GM18519 (cell line): Measurements from ENCODE around the gene TMC4.
"Not testable (repeated sequence)": the region's sequence is repeated elsewhere in the genome, so short reads cannot be mapped to it uniquely, and the experiment has no call there.

Experiments
- ATAC-seq: cut with Tn5 transposase; IDR thresholded peaks from one replicate; pipeline ENCODE4 v1.9.1; 2021; ENCODE audit warnings: mild to moderate bottlenecking, moderate library complexity; ENCODE audit not compliant: unreplicated experiment, low FRiP score

The TMC4 gene, protein sequence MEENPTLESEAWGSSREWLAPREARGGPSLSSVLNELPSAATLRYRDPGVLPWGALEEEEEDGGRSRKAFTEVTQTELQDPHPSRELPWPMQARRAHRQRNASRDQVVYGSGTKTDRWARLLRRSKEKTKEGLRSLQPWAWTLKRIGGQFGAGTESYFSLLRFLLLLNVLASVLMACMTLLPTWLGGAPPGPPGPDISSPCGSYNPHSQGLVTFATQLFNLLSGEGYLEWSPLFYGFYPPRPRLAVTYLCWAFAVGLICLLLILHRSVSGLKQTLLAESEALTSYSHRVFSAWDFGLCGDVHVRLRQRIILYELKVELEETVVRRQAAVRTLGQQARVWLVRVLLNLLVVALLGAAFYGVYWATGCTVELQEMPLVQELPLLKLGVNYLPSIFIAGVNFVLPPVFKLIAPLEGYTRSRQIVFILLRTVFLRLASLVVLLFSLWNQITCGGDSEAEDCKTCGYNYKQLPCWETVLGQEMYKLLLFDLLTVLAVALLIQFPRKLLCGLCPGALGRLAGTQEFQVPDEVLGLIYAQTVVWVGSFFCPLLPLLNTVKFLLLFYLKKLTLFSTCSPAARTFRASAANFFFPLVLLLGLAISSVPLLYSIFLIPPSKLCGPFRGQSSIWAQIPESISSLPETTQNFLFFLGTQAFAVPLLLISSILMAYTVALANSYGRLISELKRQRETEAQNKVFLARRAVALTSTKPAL

DNA sequence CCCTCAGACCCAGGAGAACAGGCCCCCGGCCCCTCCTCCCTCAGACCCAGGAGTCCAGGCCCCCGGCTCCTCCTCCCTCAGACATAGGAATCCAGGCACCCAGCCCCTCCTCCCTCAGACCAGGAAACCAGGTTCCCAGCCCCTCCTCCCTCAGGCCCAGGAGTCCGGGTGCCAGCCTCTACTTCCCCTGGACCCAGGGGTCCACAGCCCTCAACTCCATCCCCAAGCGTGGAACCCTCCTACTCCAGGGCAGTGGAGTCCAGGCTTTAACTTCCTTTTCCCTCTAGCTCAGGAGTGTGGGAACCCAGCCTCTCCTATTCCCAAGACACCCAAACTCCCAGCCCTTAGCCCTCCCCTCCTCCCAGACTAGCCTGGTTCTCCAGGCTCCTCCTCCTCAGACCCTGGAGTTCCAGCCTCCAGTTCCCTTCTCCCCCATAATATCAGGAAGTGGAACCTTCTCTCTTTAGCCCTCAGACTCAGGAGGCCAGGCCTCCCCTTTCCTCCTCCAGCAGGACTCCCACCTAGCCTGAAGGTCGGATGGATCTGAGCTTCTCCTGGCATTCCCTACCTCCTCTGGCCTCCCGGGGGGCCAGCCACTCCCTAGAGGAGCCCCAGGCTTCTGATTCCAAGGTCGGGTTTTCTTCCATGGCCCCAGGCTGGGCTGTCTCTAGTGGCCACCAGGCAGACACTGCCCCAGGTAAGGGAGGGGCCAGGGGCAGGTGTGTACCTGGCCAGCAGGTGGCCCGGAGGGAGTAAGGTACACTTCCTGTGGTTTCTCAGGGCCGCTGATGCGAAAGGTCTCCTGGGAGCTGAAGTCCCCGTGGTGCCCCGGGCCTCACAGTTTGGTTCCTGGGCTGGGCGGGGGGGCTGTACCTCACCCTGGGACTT lies at the start of gene TMC4:
Gene TMC4 (minus strand): TSS at position 690 of the 888 bp plus-strand sequence. CDS start 43 bp downstream, at position 647.
- ATAC-seq = no peak

DNA sequence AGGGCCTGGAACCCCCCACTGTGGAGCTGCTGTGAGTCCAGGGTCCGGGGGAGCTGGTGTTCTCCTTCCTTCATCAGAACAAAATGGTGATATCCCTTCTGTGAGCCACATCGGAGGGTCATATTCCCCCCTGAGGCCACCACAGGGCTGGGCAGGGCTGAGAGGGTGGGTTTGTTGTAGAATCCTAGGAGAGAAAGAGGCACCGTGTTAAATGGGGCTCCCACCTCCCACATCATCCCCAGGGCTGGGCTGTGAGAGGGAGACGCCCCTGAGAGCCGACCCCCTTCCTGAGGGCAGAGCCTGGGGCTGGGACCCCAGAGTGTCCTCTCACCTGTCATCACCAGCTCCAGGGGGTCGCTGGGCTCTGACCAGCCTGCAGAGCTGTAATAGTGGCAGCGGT lies 49.0 kb upstream of the TMC4 start:
- ATAC-seq = not testable (repeated sequence)

DNA sequence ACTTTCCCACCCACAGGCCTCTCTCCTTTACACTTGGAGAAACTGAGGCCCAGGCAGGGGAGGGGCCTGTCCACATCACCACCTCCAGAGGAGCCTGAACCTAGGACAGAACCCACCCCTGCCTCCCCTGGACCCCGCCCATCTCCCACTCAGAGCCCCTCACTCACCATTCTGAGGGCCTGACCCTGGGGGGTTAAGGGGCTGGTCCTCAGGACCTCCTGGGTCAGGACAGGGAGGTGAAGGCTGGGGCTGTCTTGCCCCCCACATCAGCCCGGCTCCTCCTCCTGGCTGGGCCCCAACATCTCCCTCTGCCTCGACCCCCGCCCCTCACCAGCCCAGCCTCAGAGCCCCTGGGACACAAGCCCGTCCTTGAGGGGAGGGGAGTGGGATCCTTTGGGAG lies 46.7 kb upstream of the TMC4 start:
- not testable (repeated sequence) for ATAC-seq

DNA sequence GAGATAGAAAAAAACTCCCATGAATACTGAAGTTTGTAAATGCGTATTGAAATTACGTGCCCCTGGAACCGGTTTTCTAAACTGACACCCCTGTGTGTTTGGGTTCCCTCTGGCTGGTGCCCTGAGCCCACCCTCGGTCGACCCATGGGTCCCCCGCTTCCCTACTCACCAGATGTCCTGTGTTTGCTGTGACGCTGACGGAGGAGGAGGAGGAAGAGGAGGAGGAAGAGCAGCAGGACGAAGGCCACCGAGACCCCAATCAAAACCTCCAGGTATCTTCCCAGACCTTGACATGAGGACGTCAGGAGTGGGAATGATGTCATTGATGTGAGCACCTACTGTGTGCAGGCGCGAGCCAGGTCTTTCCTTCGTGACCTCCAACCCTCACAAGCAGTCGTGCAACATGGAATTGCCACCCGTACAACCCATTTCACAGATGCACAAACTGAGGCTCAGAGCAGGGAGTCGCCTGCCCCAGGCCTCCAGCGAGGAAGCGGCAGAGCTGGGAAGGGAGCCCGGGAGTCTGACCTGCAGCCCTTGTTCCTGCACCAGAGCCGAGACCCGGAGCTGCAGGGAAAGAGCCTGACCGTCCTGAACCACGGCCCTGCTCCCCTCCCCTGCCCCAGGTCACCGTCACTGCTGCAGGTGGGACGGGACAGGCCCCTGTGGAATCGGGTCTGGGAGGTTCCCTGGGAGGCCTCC lies 46.2 kb upstream of the TMC4 start:
- no peak for ATAC-seq

DNA sequence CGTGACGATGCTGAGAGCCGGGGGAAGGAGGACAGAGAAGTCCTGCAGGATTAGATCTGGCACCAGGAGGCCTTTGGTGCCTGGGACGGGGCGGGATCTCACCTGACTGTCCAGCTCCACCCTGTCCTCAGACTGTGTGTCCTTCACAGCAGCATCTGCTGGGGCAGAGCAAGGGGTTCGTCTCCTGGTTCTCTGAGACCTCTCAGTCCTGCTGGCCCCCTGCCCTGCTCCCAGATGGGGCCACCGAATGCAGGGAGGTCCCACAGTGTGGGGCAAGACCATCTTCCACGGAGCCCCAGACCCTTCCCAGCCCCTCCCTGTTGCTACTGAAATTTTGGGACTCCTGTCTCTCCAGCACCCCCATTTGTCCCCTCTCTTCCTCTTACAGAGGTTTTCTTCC lies 45.3 kb upstream of the TMC4 start:
- no peak for ATAC-seq

DNA sequence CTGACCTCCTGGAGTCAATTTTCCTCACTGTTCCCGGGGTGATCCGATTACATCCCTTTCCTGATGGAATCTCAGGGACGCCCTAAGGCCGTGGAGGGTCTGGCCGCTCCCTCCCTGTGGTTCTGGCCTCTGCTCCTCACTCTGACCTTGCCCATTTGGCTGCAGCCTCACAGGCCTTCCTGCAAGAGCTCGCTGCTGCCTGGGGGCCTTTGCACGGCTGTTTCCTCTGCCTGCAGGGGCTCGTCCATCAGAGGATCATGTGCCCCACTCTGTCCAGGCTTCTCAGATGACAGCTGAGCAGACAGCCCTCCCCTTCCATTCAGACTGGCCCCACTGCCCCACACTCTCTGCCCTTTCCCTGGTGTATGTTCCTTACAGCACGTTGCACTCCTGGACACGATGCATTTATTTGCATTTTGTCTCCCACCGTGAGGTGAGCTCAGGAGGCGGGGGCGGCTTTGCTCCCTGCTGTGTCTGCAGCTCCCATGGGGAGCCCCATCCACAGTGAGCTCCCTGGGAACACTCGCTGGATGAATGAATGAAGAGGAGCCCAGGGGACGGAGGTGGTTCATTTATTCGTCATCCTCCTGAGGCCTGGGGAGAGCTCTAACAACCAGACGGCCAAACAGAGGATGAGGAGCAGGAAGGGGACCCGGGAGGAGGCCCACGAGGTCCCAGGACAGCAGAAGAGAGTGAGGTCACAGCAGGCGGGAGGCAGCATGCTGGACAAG lies 44.7 kb upstream of the TMC4 start:
- ATAC-seq = not testable (repeated sequence)

DNA sequence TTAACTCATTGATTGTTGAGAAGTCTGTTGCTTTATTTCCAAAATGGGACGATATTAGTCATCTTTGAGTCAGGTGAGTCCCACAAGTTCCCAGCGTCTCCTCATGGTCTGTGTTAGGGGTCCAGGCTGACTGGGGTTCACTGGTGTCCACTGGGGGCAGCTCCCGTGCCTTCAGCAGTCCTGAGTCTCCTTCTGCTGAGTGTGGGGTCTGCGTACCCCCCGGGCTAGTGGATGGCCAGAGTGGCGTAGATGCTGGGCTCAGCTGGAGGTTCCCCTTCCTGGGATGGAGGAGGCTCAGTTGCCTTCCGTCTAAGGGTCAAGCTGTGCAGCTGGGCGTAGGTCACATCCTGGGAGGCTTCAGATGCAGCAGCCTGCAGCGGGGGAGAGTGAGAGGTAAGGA lies 43.9 kb upstream of the TMC4 start:
- ATAC-seq = no peak

DNA sequence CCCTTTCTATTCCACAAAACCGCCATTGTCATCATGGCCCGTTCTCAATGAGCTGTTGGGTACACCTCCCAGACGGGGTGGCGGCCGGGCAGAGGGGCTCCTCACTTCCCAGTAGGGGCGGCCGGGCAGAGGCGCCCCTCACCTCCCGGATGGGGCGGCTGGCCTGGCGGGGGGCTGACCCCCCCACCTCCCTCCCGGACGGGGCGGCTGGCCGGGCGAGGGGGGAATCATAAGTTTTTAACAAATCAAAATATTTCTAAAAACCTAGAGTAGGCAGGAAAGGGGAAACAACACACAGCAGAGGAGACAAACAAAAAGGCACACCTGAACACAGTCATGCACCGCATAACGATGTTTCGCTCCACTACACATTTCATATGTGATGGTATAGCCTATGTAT lies 41.8 kb upstream of the TMC4 start:
- not testable (repeated sequence) for ATAC-seq

DNA sequence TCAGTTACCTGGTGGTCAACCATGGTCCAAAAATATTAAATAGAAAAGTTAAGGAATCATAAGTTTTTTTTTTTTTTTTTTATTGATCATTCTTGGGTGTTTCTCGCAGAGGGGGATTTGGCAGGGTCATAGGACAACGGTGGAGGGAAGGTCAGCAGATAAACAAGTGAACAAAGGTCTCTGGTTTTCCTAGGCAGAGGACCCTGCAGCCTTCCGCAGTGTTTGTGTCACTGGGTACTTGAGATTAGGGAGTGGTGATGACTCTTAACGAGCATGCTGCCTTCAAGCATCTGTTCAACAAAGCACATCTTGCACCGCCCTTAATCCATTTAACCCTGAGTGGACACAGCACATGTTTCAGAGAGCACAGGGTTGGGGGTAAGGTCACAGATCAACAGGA lies 41.3 kb upstream of the TMC4 start:
- ATAC-seq = not testable (repeated sequence)

DNA sequence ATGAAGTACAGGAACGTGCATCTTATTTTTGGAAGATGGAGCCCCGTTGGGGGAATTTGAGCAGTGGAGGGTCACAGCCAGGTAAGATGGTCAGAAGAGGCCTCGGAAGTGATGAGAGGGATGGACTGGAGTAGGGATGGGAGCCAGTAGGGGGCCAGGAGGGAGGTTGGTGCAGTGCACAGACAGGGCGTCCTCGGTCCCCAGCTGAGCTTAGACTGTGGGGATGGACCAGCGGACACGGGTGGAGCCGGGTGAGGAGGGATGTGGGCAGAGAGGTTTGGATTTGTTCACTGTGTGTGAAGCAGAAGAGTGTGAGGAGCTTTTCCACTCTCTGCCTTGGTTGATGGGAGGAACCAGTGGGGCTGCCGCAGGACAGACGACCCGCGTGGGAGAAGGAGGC lies 38.3 kb upstream of the TMC4 start:
- no peak for ATAC-seq

DNA sequence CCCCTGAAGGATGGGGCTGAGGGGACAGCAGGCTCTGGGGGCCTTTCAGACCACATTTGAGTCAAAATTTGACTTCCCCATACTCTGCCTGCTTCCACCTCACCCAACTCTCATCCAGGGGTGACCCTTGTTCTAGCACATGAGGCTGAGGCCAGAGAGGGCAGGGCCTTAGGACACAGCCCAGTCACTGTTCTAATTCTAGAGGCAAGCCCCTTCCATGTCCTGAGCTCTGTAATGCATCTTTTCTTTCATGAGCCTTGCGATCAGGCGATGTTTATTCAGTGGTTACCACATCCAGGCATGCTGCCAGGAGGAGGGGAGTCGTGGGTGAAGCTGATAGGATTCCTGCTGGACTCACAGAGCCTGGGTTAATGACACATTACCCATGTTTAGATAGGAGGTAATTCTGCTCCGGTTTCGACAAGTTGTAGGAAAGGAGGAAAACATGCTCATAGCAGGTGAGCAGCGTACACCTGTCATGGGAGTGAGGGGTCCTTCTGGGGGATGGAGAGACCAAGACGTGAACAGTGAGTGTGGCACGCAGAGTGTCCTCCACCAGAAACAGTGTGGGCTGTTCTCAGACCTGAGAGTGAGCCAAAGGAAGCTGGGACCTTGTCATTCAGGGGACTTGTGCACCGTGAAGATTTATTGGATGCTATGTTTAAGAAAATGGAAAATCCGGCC lies 37.0 kb upstream of the TMC4 start:
- no peak for ATAC-seq

DNA sequence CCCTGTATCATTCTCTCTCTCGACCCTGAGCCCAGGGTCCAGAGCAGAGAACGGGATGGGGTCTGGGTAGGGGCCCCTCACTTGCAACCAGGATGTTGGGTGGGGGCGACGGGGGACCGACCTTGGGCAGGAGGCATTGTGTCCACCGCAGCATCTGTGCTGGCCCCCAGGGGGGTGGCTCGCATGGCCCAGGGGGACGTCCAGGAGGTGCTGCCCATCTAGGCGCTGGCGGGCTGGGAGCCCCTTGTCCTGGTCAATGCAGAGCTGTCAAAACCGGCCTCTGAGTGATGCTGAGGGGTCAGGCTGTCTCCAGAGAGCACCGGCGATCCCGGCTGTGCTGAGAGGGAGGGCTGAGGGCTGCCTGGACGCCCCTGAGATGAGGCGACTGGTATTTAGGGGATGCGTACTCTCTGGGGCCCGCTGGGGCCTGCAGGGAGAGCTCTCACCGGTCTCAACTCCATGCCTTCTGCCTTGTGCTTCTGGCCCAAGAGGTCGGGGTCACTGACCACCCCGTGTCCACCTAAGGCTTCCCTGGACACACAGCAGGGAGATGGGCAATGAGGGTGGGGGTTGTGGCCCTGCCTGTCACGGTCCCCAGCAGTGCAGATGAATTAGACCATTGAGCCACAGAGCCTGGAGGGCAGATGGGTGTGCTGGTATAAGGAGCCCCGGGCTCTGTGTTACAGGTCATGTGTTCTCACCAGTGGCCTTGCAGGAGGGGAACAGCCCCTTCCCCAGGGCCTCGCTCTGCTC lies 36.3 kb upstream of the TMC4 start:
- no peak for ATAC-seq

DNA sequence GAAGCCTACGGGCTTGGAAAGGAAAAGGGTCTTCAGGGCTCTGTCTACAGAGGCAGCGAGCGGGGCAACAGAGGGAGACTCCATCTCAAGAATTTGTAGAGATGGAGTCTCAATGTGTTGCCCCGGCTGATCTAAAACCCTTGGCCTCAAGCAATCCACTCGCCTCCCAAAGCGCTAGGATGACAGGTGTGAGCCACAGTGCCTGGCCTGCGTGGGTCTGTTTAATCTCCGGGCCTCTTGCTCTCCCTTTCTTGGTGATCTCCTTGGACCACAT lies 35.8 kb upstream of the TMC4 start:
- no peak for ATAC-seq

DNA sequence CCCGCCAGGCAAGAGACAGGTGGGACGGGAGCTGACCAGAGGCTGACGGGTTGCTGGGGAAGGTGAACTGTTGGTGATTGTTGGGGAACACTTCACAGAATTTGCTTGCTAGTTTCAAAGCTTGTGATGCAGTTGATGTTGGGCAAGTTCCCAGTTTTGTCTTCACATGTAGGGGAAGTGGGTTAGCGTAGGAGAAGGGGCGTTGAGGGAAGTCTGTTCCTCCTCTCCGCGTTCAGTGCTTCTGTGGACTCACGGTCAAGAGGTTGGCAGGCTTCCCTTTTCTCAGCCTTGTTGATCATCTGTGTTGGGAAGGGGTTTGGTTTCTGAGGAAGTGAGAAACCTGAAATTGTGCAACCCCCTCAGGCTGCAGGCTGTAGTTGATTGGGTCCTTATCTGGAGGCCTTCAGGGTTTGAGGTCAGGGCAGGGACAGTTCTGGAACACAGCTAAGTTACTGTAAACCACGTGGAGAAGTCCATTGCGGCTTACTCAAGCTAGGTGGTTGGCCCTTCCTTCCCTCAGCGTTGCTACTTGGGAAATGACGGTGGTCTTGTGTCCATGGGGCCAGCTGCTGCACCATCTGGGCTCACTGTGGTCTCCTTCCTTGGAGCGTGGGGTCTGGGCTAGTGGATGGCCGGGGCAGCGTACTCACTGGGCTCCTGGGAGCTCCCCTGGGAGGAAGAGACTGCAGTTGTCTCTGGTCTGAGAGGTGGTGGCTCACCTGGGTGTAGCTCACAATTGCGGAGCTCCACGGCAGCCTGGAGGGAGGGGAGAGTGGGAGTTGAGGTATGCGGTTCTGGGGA lies 35.2 kb upstream of the TMC4 start:
- no peak for ATAC-seq

DNA sequence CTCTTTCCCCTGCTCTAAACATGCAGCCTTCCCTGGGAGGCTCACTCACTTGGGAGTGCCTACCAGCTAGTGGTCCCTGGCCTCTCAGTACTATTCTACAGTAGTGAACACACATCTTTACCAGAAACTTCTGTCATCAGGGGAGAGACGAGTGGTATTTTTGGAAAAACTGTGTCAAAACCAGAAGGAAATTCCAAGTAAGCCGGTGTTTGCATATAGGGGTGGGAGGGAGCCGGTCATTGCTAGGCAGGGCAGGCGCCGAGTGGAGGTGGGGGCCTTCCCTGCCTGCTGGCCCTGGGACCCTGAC lies 34.7 kb upstream of the TMC4 start:
- no peak for ATAC-seq

DNA sequence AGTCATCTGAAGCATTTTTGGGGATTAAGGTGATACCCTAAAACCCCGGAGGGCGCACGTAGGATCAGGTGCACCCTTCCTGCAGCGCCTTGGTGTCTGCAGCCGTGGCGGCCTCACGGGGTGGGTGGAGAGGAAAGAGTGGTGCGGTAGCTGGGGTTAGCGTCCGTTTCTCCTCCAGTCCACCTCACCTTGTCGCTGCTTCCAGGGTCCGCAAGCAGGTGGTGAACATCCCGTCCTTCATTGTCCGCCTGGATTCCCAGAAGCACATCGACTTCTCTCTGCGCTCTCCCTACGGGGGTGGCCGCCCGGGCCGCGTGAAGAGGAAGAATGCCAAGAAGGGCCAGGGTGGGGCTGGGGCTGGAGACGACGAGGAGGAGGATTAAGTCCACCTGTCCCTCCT lies 34.2 kb upstream of the TMC4 start:
- not testable (repeated sequence) for ATAC-seq

DNA sequence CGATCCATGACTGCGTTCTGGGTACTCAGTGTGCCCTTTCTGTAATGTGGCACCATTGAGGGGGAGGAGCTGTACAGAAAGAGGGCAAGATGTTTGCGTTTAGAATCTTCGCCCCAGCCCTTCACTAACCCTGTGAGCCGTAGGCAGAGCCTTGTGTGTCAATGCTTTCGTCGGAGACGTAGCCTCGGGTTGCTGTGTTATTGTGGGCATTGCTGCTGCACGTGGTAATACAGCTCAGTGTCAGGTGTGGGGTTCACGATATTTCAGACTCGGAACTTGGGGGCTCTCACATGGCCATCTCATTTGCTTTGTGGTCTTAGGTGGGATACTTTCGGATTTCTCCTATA lies 33.8 kb upstream of the TMC4 start:
- no peak for ATAC-seq
